Measurements from ENCODE around the gene TMEM250. TPM values are rescaled to one million over a fixed set of nuclear protein-coding genes. Genes with fewer than 3 reads are reported as not detected.

Gene TMEM250
- total and polyA plus RNA-seq, 9 of the 15 experiments (the other 6 are each of a cell fraction or from before 2014, with no cell fraction given): 0.32 to 44.6 (median 12.2) TPM

- TF ChIP-seq, protein P1, sequence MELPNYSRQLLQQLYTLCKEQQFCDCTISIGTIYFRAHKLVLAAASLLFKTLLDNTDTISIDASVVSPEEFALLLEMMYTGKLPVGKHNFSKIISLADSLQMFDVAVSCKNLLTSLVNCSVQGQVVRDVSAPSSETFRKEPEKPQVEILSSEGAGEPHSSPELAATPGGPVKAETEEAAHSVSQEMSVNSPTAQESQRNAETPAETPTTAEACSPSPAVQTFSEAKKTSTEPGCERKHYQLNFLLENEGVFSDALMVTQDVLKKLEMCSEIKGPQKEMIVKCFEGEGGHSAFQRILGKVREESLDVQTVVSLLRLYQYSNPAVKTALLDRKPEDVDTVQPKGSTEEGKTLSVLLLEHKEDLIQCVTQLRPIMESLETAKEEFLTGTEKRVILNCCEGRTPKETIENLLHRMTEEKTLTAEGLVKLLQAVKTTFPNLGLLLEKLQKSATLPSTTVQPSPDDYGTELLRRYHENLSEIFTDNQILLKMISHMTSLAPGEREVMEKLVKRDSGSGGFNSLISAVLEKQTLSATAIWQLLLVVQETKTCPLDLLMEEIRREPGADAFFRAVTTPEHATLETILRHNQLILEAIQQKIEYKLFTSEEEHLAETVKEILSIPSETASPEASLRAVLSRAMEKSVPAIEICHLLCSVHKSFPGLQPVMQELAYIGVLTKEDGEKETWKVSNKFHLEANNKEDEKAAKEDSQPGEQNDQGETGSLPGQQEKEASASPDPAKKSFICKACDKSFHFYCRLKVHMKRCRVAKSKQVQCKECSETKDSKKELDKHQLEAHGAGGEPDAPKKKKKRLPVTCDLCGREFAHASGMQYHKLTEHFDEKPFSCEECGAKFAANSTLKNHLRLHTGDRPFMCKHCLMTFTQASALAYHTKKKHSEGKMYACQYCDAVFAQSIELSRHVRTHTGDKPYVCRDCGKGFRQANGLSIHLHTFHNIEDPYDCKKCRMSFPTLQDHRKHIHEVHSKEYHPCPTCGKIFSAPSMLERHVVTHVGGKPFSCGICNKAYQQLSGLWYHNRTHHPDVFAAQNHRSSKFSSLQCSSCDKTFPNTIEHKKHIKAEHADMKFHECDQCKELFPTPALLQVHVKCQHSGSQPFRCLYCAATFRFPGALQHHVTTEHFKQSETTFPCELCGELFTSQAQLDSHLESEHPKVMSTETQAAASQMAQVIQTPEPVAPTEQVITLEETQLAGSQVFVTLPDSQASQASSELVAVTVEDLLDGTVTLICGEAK (IDR thresholded peaks at IDR 0.05): peak; percentile 64
- TF ChIP-seq, protein P1 (CRISPR knock-in tag; IDR thresholded peaks at IDR 0.05): no peak
- TF ChIP-seq PHF20 (IDR thresholded peaks at IDR 0.05; ENCODE audit: partially characterized antibody) (peak; percentile 21), GMEB1 (CRISPR knock-in tag; IDR thresholded peaks at IDR 0.05) (no peak), RAD21 (CRISPR knock-in tag; conservative IDR thresholded peaks at IDR 0.05 in 1 of 2, IDR thresholded peaks at IDR 0.05 in 1 of 2) (peak; percentile 46 to 66), ARID4B (CRISPR knock-in tag; IDR thresholded peaks at IDR 0.05) (0 out of 2 replicates have a peak, but pooled peaks have one; percentile 54), MYBL2 (IDR thresholded peaks at IDR 0.05; ENCODE audit: low read depth) (no peak), MYBL2 (CRISPR knock-in tag; IDR thresholded peaks at IDR 0.05; ENCODE audit: borderline replicate concordance) (no peak), ZNF780A (CRISPR knock-in tag; IDR thresholded peaks at IDR 0.05) (no peak), MEF2D (tag; conservative IDR thresholded peaks at IDR 0.05; ENCODE audit: low read depth) (no peak), CTBP1 (IDR thresholded peaks at IDR 0.05; ENCODE audit: borderline replicate concordance) (peak; percentile 15; the same call in 1 of the 2 replicates)
These were observed 14.7 kb upstream of the TMEM250 start (continued) for GRCh38 chr9:136133191-136133958.
